ENCODE measurements around the gene RASSF4.

The RASSF4 gene

DNA sequence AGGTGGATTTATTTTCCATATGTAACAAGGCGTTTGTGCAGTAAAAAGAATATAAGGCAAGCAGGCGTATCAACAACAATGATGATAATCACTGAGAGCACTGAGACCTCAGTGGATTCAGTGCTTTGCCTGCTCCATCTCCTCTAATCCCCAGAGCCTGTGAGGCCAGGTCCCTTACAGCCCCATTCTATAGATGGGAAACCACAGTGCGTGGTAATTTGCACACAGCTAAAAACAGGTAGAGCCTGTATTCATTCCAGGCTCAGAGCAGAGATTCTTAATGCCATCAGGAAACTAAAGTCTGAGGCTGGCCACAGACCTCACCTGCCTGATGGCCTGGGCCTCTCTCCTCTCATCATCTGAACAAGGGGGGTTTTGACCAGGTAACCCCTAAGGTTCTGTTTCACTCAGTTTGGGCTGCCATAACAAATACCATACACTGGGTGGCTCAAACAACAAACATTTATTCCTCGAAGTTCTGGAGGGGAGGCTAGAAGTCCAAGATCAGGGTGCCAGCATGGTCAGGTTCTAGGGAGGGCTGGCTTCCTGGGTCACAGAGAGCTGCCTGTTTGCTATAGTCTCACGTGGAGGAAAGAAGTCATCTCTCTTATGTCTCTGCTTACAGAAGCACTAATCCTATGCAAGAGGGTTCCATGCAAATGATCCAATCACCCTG is 10.3 kb upstream of the RASSF4 start:
- no peak for DNase-seq

DNA sequence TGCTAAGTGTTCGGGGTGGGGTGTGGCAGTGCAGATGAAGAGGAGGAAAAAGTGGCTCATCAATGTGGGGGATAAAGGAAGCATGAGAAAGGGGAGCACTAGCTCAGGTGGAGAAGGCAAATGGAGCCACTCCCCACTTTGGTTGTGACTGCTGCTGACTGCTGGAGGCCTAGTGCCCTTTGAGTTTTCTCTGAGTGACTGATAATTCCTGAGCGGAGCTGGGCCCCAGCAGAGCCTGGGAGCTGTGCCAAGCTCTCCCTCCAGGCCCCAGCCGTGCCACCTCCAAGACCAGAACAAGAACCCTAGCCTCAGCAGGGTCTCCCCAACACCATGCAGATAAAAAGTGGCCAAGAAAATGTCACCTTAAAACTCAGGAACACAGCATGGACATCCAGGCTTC is 9.7 kb upstream of the RASSF4 start:
- no peak for DNase-seq

DNA sequence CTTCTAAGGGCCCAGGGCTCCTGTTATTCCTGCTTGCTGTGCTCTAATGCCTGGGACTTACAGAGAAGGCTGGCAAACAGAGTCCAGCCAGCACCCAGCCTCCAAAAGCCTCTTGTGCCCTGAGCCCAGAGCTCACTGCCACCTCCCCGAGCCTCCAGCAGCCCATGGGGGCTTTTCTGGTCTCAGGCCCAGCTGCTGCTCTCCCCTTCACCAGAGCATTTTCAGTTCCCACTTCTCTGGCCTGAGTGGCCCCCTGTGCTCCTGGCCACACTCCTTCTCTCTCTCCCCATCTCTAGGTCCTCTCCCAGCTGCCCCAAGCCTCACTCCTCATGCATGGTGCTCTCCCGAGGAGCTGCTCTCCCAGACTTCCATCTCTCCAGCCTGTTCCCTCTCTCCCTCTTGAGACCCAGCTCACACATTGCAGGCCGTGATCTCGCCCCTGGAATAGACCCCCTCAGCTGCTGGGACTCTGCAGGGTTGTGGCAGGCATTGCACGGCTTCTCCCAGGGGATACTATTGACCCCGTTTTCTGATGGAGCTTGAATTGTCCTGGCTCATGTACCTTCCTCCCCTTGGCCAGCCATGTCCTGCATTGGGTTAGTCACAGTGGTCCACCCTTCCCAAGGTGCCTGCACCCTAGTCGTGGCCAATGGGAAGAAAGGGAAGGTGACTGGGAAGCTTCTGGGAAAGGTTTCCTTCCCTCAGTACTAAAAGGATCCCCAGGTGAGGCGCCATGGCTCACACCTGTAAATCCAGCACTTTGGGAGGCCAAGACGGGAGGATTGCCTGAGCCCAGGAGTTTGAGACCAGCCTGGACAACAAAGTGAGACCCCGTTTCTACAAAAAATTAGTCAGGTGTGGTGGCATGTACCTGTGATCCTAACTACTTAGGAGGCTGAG is 9.0 kb upstream of the RASSF4 start:
- DNase-seq, result no peak

DNA sequence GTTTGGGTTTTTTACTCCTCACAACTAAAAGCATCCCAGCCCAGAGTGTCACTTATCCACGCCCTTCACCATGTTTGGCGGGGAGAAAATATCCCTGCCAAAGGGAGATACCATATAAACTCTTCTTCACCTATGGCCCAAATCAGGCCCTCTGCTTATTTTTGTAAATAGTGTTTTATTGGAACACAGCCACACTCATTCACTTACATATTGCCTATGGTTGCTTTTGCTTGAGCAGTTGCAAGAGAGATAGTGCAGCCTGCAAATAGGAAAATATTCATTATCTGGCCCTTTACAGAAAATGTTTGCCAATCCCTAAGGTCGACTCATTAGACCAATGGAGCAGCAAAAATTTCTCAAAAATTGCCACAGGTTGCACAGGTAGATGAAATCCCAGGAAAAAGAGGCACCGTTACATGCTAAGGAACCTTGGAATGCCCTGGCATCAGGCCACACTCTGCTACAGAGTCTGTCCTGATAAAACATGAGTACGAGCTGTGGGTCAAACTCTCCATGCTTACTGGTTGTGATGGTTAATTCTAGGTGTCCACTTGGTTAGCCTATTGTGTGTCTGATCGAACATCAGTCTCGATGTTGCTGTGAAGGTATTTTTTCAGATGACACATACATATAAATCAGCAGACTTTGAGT is 7.9 kb upstream of the RASSF4 start:
- no peak for DNase-seq

DNA sequence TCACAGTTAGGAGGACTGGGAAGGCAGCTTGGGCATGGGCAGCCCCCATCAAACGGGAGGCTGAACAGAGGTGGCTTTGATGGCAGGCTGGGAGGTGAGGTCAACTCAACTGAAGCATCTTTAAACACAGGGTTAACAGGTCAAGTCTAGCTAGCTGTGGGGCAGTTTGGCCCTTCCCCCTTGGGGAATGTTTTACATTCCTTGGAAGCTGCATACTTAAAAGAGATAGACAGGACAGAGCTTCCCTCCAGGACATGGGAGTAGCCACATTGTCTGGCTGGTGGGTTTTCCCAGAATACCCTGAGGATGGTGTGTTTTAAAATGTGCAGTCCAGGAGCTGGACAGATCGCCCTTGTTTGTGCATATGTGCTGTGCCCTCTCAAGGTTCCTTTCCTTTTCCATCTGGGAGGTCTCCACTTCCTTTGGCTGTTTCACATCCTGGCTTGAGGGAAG is 6.8 kb upstream of the RASSF4 start:
- no peak for DNase-seq

DNA sequence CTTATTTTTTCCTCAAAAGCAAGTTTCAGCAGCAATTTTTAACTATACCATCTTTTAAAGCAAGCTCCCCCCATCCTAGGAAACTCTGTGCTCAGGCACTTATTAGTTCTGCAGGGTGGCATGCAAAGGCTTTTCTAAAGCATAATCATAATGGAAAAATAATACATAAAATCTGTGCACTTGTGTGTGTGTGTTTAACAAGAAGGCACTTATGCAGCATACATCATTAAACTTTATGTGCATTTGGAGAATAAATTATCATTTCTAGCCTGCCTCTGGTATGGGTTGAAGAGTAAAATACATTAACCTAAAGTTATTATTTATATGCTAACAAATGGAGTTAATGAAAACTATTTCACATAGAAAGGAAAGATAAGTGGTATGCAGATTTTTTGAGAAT is 5.6 kb upstream of the RASSF4 start:
- DNase-seq, result no peak

DNA sequence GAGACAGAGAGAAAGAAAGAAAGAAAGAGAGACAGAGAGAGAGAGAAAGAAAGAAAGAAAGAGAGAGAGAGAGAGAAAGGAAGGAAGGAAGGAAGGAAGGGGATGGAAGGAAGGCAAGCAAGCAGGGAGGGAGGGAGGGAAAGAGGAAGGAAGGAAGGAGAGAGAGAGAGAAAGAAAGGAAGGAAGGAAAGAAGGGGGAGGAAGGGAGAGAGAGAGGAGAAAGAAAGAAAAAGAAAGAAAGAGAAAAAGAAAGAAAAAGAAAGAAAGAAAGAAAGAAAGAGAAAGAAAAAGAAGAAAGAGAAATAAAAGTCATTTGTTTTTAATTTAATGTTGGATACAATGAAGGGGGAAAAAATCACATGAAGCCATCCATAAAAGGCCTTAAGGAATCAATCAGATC is 4.6 kb upstream of the RASSF4 start:
- DNase-seq, result no peak

DNA sequence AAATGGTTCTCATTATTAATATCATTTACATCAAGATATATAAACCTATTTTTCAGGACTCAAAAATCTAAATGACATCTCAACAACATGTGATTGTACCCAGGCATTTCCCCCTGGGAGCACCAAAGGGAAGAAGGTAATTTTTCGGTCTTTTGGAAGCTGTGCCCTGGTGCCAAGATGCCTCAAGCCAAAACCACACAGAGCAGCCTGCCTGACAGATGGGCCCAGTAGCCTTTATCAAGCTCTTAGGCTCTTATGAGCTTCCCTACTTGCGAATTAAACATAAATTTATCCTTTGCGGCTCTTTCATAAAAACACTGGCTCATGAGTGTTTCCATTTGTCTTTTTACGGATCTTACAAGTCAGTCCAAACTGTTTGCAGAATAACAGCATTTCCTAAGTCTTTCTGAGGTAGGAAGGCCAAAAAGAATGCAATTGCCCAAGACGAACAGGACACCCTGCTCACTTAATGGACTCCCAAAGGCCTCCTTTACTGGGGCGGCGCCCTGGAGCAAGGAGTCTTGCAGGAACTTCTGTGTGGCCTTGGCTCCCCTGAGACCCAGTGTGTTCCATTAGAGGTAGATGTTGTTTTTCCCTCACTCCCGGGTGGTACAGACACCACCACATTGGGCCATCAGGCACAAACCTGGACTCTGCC is 4.1 kb upstream of the RASSF4 start:
- no peak for DNase-seq

DNA sequence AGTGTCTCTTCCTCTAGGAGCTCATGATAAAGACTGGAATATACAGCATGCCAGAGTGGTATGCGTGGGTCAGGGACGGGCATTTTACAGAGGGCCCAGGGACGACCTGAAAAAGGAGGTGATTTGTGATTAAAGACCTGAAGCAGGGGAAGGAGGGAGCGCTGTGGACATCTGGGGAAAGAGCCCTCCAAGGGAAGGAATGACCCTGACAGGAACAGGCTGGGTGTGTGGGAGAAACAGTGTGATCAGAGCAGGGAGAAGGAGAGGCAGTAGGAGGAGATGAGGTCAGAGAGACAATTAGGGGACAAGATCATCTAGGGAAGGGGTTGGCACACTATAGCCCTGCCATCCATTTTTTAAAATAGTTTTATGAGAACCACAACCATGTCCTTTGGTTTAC is 3.4 kb upstream of the RASSF4 start:
- no peak for DNase-seq

DNA sequence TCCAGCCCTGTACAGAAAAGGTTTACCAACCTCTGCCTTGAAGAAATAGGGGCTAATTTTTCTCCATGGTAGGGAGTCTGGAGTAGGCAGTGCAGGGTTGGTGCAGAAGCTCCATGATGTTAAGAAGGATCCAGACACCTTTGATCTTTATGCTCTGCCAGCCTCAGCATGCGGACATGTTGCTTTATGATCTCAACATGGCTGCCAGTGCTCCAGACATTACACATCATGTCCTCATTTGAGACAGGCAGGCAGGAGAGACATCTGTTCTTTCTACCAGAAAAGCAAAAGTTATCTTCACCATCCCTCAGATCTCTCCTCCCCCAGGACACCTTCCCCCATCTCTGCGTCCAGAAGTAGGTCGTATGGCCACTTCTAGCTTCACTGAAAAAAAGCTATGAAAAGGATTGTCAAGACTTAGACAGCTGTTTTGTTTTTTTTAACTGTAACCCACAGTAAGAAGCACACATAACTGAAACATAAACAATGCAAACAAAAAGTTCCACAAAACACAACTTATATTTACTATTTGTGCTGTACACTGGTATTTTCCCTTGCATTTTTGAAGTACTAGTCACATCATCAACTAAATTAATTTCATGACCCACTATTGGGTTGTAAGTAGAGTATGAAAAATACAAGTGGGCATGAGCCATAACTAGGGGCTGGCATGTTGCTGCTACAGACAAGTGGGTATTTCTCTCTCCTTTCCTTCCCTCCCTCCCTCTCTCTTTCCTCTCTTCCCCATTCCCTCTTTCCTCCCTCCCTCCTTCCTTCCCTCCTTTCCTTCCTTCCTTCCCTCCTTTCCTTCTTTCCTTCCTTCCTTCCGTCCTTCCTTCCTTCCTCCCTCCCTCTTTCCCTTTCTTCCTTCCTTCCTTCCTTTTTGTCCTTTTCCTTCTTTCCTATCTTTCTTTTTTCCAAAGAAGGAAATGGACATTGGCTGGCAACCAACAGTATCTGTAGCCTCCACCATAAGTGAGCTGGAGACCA is 2.6 kb upstream of the RASSF4 start:
- DNase-seq, result no peak

DNA sequence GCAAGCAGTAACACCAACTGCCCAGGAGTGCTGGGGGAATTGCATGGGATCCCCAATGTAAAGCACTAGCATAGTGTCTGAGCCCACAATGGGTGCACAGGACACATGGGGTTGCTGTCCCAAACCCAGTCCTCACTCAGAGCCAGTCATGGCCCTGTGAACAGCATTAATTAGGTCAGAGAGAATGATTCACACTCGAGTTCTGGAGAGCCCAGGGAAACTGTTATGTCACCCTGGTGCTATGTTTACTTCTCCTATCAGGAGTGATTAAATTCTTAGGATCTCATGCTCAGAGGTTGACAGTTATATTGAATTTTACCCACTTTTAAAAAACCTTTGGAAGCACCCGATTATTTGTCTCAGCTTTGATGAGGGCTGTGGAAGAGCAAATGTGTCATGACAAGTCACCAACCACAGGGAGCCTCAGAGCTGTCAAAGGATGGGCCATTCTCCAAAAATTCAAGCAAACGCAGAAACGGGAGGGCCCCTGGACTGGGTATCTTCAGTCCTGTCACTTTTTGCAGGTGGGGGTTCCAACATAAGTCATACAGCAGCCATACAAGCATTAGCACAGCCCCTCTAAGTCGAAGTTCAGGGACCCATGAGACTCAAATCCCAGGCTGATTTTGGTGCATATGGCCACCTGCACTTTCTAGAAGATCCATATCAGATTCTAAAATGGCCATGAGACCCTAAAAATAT is 1.3 kb upstream of the RASSF4 start:
- no peak for DNase-seq

DNA sequence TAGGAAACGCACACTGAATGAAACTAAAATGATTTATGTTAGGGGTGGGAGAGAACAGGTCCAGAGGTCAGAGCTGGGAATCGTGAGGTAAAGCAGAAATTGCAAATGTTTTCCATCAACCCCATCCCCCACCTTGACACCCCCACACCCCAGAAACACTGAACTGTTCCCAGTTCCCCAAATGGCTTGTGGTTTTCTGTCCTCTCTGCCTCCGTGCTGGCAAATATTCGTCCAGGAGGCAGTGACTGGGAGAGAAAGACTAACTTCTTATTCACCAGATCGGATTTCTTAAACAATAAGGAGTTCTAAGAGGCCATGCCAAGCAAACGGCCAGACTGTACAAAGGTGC is 730 bp upstream of the RASSF4 start:
- no peak for DNase-seq

DNA sequence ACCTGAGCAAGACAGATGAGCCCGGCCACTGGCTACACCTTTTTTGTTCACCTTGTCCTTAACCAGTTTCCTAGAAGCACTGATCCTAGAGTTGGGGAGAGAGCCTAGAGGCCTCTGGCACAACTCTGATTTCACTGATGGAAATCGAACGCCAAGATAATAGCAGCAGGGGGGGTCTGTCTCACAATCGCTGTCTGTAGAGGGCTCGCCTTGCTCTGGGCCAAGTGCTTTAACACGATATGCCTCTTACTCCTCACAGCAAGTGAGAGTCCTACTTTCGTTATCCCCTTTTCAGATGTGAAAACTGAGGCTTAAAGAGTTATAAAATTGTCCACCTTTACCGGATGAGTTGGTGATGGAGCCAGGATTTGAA is 472 bp downstream of the RASSF4 start:
- no peak for DNase-seq

DNA sequence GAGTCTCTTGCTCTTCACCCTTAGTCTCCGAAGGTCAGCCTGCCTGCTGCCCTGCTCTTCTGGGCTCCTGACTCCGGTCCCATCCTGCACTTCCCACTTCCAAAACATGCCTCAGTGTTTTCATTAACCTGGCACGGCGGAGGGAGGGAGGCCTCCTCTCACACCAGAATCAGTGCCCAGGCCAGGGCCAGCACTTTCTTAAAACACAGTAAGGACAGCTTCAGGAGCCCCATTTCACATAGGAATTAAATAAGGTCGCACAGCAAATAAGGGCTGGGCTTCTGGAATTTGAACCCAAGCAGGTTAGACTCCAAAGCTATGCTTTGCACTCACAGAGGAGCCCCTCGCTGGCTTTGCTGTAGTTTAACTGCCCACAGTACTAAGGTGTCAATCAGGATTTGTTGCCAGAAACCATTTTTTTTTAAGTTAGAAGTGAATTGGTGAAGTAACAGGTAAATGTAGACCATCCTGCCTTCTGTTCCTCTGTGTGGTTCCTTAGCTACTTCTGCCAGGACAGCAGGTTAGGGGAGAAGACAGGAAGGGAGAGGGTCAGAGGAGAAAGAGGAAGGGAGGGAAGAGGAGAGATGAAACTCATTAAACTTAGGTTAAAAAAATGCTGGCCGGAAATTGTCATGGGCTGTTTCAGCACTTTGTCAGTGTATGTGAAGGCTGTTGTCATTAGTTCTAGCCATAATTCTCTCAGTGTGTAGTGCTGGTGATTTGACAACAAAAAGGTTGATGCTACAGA is 1.1 kb downstream of the RASSF4 start:
- no peak for DNase-seq

DNA sequence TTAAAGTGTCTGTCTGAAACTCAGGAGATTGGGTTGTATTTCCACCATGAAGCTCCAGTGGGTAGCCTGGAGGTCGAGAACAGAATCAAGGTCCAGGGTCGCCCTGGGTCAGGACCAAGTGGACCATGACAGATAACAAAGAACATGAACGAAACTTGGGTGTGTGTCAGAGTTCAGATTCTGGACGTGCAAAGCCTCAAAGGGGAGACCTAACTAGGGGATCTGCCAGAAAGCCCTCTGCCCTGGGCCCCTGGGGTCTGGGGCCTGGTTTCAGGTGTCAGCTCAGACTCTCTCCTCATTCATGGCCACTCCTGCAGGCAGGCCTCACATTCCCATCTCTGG is 1.6 kb downstream of the RASSF4 start:
- no peak for DNase-seq

DNA sequence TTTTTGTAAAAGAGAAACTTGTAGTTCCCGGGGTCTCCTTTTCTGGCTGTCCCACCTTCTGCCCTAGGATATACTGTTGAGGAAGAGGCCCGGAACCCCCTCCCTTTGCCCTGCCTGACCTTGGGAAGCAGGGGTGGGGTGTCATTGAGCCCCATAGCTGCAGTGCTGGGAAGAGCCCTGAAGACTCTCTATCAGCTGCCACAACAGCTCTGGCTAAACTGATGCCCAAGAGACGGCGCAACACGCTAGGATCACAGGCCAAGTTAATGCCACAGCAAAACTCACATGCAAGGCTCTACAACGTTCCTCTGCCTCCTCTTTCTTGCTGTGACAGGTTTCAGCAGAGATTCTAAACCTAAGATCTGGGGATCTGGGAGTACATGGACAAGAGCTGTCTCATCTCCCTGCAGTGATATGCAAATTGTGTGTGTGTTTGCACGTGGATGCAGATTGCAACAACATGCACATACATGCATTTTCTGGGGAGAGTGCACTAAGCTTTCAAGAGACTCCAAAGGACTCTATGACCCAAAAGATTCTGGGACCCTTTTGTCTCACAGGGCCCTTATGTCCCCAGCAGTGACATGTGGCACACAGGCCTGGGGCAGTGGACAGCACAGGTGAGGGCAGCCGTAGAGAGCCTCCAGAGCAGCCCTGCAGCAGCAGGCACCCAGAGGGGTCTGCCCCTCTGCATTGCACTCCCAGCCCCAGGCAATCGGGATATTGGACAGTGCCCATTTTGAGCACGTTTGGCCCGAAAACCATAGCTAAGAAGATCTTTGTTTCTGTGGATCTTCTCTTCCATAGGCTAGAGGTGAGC is 2.5 kb downstream of the RASSF4 start:
- no peak for DNase-seq

DNA sequence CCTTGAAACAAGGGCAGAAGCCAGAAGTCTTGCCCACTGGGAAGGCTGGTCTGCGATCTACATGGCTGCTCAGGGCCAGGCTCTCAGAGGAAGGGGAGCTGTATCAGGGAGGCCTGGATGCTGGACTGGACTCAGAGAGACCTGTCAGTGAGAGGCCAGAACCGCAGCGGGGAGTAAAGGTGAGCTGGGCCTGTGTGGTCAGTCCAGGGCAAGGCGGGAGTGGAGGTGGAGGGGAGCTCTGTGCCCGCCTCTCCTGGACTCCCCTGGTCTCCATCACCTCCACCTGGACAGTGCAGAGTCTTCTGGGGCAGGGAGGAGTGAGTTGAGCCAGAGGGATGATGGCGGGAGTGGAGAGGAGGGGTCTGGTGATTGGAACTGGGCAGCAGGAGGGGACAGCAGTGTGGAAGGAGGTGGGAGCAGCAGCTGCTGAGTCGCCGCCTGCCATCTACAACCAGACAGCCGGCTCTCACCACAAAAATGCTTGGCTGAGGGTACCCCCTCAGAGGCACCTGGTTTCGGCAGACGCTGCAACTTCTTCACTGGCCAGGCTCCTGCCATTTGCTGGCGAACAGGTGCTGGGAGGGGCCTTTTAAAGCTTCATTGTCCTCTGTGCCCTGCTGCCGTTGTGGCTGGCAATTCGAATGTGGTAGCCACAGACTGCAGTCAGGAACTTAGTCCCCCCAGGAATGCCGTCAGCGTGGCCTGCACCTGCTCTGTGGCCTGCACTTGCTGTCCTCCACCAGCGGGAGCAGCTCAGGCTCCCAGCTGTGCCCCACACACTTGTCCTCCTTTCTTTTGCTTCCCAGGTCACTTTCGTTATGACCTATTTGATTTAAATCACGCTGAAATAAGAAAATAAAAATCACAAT is 3.5 kb downstream of the RASSF4 start:
- no peak for DNase-seq

DNA sequence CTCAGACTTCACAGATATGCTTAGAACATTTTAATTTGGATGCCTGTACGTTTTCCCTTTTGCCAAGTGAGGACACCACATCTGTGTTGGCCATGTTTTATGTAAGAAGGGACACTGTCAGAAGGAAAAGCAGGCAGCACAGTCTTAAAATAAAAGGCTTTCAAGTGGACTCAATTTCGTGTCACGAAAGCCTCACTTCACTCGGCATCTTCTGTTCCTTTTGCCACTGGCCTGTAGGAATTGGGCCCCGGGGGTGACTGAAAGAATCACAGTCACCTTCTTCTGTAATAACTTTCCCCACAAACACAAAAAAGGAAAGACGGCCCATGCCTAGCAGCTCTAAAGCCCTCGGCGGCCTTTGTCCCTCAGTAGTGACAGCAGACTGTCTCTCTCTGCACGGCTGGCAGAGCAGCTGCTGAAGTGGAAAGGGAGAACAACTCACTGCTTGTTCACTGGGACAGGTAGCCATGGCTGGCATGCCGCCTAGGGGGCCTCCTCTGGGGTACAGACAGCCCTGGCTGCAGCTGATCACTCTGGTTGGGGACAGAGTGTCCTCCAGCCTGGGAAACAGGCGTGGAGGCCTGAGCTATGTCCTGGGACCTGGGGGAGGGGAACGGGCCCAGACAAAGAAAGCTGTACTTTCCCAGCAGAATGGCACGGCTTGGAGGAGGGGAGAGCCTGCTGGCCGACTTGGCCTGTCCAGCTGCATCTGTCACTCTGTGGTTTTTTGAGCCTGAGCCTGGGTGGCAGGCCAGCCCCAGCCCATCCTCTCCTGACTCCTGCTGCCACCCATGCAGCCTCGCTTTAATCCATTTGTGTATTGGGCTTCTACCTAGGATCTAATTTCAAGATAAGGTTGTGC is 4.4 kb downstream of the RASSF4 start:
- DNase-seq, result no peak

Measured in NCI-H1417 treated with DMSO at 0.1 percent for 48 hours (cell line).